Endodermal cell (in vitro differentiated cells): ENCODE results near the gene KAZN. TPM values are rescaled to one million over a fixed set of nuclear protein-coding genes. Genes with fewer than 3 reads are reported as not detected.

Experiments used
- DNase-seq: peaks from one replicate; pipeline ENCODE4 v3.0.0-alpha.2; 2017
- H3K27ac ChIP-seq: 2 replicates; pipeline ENCODE4 v1.5.1; 2013; ENCODE audit warnings: mild to moderate bottlenecking, low read depth, low read length, moderate library complexity
- H3K27me3 ChIP-seq: 2 replicates; pipeline ENCODE4 v1.6.1; 2013; ENCODE audit warnings: mild to moderate bottlenecking, low read length, moderate library complexity; ENCODE audit not compliant: insufficient read depth, control insufficient read depth, poor library complexity, severe bottlenecking
- H3K36me3 ChIP-seq: 2 replicates; pipeline ENCODE4 v1.7.0; 2013; ENCODE audit warnings: mild to moderate bottlenecking, low read length, moderate library complexity; ENCODE audit not compliant: control insufficient read depth, insufficient read depth
- H3K4me1 ChIP-seq: one replicate; pipeline ENCODE4 v1.7.0; 2013; ENCODE audit warnings: low read length; ENCODE audit not compliant: control insufficient read depth, insufficient read depth
- H3K4me3 ChIP-seq: 2 replicates; pipeline ENCODE4 v1.5.1; 2013; ENCODE audit warnings: mild to moderate bottlenecking, low read length, moderate library complexity
- H3K9ac ChIP-seq: 2 replicates; pipeline ENCODE4 v1.6.1; 2013; ENCODE audit warnings: mild to moderate bottlenecking, low read length, moderate library complexity; ENCODE audit not compliant: poor library complexity, severe bottlenecking; ENCODE audit errors: extremely low read depth
- H3K9me3 ChIP-seq: 2 replicates; pipeline ENCODE4 v1.6.1; 2013; ENCODE audit warnings: mild to moderate bottlenecking, low read length, moderate library complexity; ENCODE audit not compliant: control insufficient read depth
- H3K27ac Mint-ChIP-seq: 2 replicates; pipeline ENCODE4 v1.8.0; 2020; ENCODE audit warnings: mixed read lengths
- H3K27me3 Mint-ChIP-seq: 2 replicates; pipeline ENCODE4 v1.8.0; 2021; ENCODE audit warnings: mild to moderate bottlenecking, mixed read lengths; ENCODE audit not compliant: insufficient read depth
- H3K36me3 Mint-ChIP-seq: 2 replicates; pipeline ENCODE4 v1.8.0; 2020; ENCODE audit warnings: low read depth, mixed read lengths
- H3K4me1 Mint-ChIP-seq: 2 replicates; pipeline ENCODE4 v1.8.0; 2020; ENCODE audit warnings: mixed read lengths
- H3K4me3 Mint-ChIP-seq: 2 replicates; pipeline ENCODE4 v1.8.0; 2020; ENCODE audit warnings: mild to moderate bottlenecking, moderate library complexity, mixed read lengths
- H3K9me3 Mint-ChIP-seq: 2 replicates; pipeline ENCODE4 v1.8.0; 2020; ENCODE audit warnings: mild to moderate bottlenecking, mixed read lengths
- CTCF ChIP-seq: fragments of 200-600 bp; sonication (generic); conservative IDR thresholded peaks from 2 replicates; pipeline ENCODE4 v1.5.0; 2021; ENCODE audit warnings: antibody characterized with exemption, mild to moderate bottlenecking
- WGBS, 2 experiments: methylation state at CpG; one replicate each; pipeline versions ENCODE4 v1.1.5 to v1.1.7; 2013; ENCODE audit warnings: missing lambda C conversion rate in 2 of 2, mixed read lengths in 1 of 2; ENCODE audit not compliant: insufficient coverage in 1 of 2, insufficient read length in 1 of 2; 5-methylcytosine and 5-hydroxymethylcytosine counted together
- total RNA-seq, 2 donors: library from RNA; stranded (reverse); fragmentation: NEBNext Ultra II Directional in 1 of 2; extraction: Animal tissue kit (Norgen Biotek cat#: 25700) in 1 of 2; gene quantifications; 2 replicates in 1 of 2; 3 replicates in 1 of 2; pipeline ENCODE4 v1.2.1, GENCODE V29; 2021

Gene KAZN
- total RNA-seq, 2 donors from 2014 or later = 12.4 to 13.9 TPM

- Histone ChIP-seq H3K27ac (no peak overlapping the region), H3K9ac (no peak overlapping the region), H3K9me3 (peaks cover 11% of the 10 kb centered on the region), H3K4me3 (no peak overlapping the region), H3K27me3 (no peaks in the 10 kb centered on the region), H3K4me1 (no peaks in the 10 kb centered on the region), H3K36me3 (no peaks in the 10 kb centered on the region)
- peaks cover 16% of the 10 kb centered on the region for H3K9me3 Mint-ChIP-seq
- DNase-seq = no peak
- H3K27ac Mint-ChIP-seq = no peak overlapping the region
- TF ChIP-seq CTCF = no peak
- H3K36me3 Mint-ChIP-seq = no peaks in the 10 kb centered on the region
- peaks cover 8% of the 10 kb centered on the region for H3K27me3 Mint-ChIP-seq
- 93 to 96% methylated on average over 7 of the region's 7 CpGs for WGBS, 2 experiments
- no peak overlapping the region for H3K4me3 Mint-ChIP-seq
- H3K4me1 Mint-ChIP-seq = peaks cover 2% of the 10 kb centered on the region
Observed at GRCh38 chr1:15125101-15125745, 526.7 kb downstream of the KAZN start.

GRCh38 chr1:15128077-15128476 lies 529.6 kb downstream of the KAZN start:
- H3K27ac Mint-ChIP-seq = no peak overlapping the region
- H3K27ac ChIP-seq = no peak overlapping the region
- H3K4me1 ChIP-seq = no peaks in the 10 kb centered on the region
- H3K27me3 Mint-ChIP-seq = peaks cover 6% of the 10 kb centered on the region
- no peak for TF ChIP-seq CTCF
- no peak for DNase-seq
- 95 to 96% methylated on average over 6 of the region's 6 CpGs for WGBS, 2 experiments
- no peaks in the 10 kb centered on the region for H3K36me3 ChIP-seq
- H3K27me3 ChIP-seq = no peaks in the 10 kb centered on the region
- peaks cover 3% of the 10 kb centered on the region for H3K4me1 Mint-ChIP-seq
- H3K9me3 ChIP-seq = peaks cover 13% of the 10 kb centered on the region
- H3K9me3 Mint-ChIP-seq = peaks cover 17% of the 10 kb centered on the region
- H3K36me3 Mint-ChIP-seq = no peaks in the 10 kb centered on the region
- no peak overlapping the region for H3K4me3 Mint-ChIP-seq
- H3K9ac ChIP-seq = no peak overlapping the region
- no peak overlapping the region for H3K4me3 ChIP-seq

GRCh38 chr1:15128520-15129313 lies 530.2 kb downstream of the KAZN start:
- H3K4me1 ChIP-seq = no peaks in the 10 kb centered on the region
- no peaks in the 10 kb centered on the region for H3K27me3 ChIP-seq
- H3K4me3 ChIP-seq = no peak overlapping the region
- H3K4me1 Mint-ChIP-seq = peaks cover 3% of the 10 kb centered on the region
- H3K36me3 Mint-ChIP-seq = no peaks in the 10 kb centered on the region
- H3K4me3 Mint-ChIP-seq = no peak overlapping the region
- TF ChIP-seq CTCF = peak; percentile 94
- no peak overlapping the region for H3K27ac ChIP-seq
- H3K9ac ChIP-seq = no peak overlapping the region
- 36 to 49% methylated on average over 6 to 18 of the region's 18 CpGs for WGBS, 2 experiments
- peak; percentile 96 for DNase-seq
- H3K27me3 Mint-ChIP-seq = peaks cover 10% of the 10 kb centered on the region
- H3K36me3 ChIP-seq = no peaks in the 10 kb centered on the region
- H3K9me3 Mint-ChIP-seq = peaks cover 17% of the 10 kb centered on the region
- peaks cover 13% of the 10 kb centered on the region for H3K9me3 ChIP-seq
- no peak overlapping the region for H3K27ac Mint-ChIP-seq
